HepG2 (cell line): ENCODE results near the gene HELLS. TPM values are rescaled to one million over a fixed set of nuclear protein-coding genes. Genes with fewer than 3 reads are reported as not detected.

ENCODE experiments used
- ATAC-seq: fragments of 200-7000 bp; cut with Tn5 transposase; 3 replicates; pipeline ENCODE4 v1.9.1; 2020; ENCODE audit warnings: mild to moderate bottlenecking, moderate library complexity
- BruUV-seq: library from RNA; stranded (reverse); fragments of 400-500 nt; replicated peaks from 2 replicates; lab custom pipeline; 2021; lab: Mats Ljungman, UMichigan
- CTCF ChIA-PET: fragments of 300-600 bp; formaldehyde crosslinking; extraction: SDS; loops from one replicate; lab custom pipeline; 2021; ENCODE audit warnings: low total read pairs, inconsistent platforms, low intra/inter-chr PET ratio; lab: Yijun Ruan, JAX
- POLR2A ChIA-PET: fragments of 350-600 bp; sonication (Branson Sonifier 250); formaldehyde crosslinking; loops from one replicate; lab custom pipeline; 2020; ENCODE audit warnings: antibody characterized with exemption, inconsistent platforms; lab: Yijun Ruan, JAX
- DNase-seq: peaks from one replicate; pipeline ENCODE4 v3.0.0-alpha.2; 2015; ENCODE audit warnings: low spot score
- FAIRE-seq: peaks from 3 replicates; lab custom pipeline; 2011; peaks lifted over from hg19 to GRCh38; lab: Jason Lieb, UNC
- H2AFZ ChIP-seq: one replicate; pipeline ENCODE4 v1.6.1; 2011; ENCODE audit warnings: low read length, inconsistent platforms
- H3K27ac ChIP-seq: fragments of 300-600 bp; 3 replicates; pipeline ENCODE4 v1.8.0; 2011; ENCODE audit warnings: mixed run types, mild to moderate bottlenecking, mixed read lengths, low read length, inconsistent platforms; ENCODE audit not compliant: insufficient read depth; ENCODE audit errors: extremely low read length
- H3K27me3 ChIP-seq, 2 experiments: fragments of 200-600 bp in 1 of 2; 2 replicates in 1 of 2; 3 replicates in 1 of 2; pipeline versions ENCODE4 v1.6.0 to v1.8.0; 2011; ENCODE audit warnings: low read length in 2 of 2, mild to moderate bottlenecking in 2 of 2, moderate library complexity in 2 of 2, inconsistent platforms in 1 of 2; ENCODE audit not compliant: insufficient read depth in 2 of 2, control insufficient read depth in 1 of 2
- H3K36me3 ChIP-seq, 2 experiments: fragments of 200-600 bp in 1 of 2; replicated peaks in 1 of 2; 2 replicates in 1 of 2; 3 replicates in 1 of 2; pipeline versions ENCODE4 v1.5.1 to v1.8.0; 2011; ENCODE audit warnings: low read length in 2 of 2, inconsistent platforms in 1 of 2; ENCODE audit not compliant: insufficient read depth in 2 of 2, control insufficient read depth in 1 of 2
- H3K4me1 ChIP-seq: 2 replicates; pipeline ENCODE4 v1.5.1; 2012; ENCODE audit warnings: low read length, inconsistent platforms; ENCODE audit not compliant: insufficient read depth
- H3K4me2 ChIP-seq: 2 replicates; pipeline ENCODE4 v1.6.0; 2011; ENCODE audit warnings: low read depth, low read length, inconsistent platforms
- H3K4me3 ChIP-seq, 3 experiments: fragments of 200-600 bp in 1 of 3; sonication (generic), shearing (Covaris generic) in 1 of 3; replicated peaks in 1 of 3; 2 replicates each; pipeline ENCODE4 v1.5.1; 2011 to 2016; ENCODE audit warnings: low read length in 3 of 3, inconsistent platforms in 2 of 3, low read depth in 2 of 3, mild to moderate bottlenecking in 2 of 3, control low read depth in 1 of 3, mixed read lengths in 1 of 3; ENCODE audit not compliant: insufficient read depth in 1 of 3
- H3K79me2 ChIP-seq: one replicate; pipeline ENCODE4 v1.6.1; 2011; ENCODE audit warnings: low read length, inconsistent platforms; ENCODE audit not compliant: insufficient read depth
- H3K9ac ChIP-seq: 2 replicates; pipeline ENCODE4 v1.6.0; 2011; ENCODE audit warnings: mild to moderate bottlenecking, low read depth, low read length, inconsistent platforms; ENCODE audit not compliant: insufficient read depth
- H3K9me3 ChIP-seq: 2 replicates; pipeline ENCODE4 v1.5.1; 2012; ENCODE audit warnings: mild to moderate bottlenecking, low read length
- H4K20me1 ChIP-seq: 2 replicates; pipeline ENCODE4 v1.6.0; 2011; ENCODE audit warnings: inconsistent platforms, mild to moderate bottlenecking, low read length, moderate library complexity; ENCODE audit not compliant: insufficient read depth
- CREM ChIP-seq, 2 experiments: sonication (generic) in 1 of 2; formaldehyde crosslinking in 1 of 2; IDR thresholded peaks; 2 replicates each; pipeline versions ENCODE4 v1.4.0 to v1.6.1; 2016 to 2020; ENCODE audit warnings: antibody characterized with exemption in 1 of 2, mild to moderate bottlenecking in 1 of 2, missing genetic modification reagents in 1 of 2
- HMG20A ChIP-seq: IDR thresholded peaks from 2 replicates; pipeline ENCODE4 v1.6.1; 2016; ENCODE audit warnings: borderline replicate concordance
- IRX3 ChIP-seq: sonication (generic); formaldehyde crosslinking; IDR thresholded peaks from 2 replicates; pipeline ENCODE4 v1.8.1; 2023; ENCODE audit warnings: mild to moderate bottlenecking, low read depth, missing genetic modification reagents, borderline replicate concordance
- KLF6 ChIP-seq: IDR thresholded peaks from 2 replicates; pipeline ENCODE4 v1.8.0; 2016; ENCODE audit warnings: missing biosample characterization, missing genetic modification reagents
- MBNL3 ChIP-seq: fragments of 250-450 bp; sonication (Bioruptor Pico); conservative IDR thresholded peaks from 2 replicates; pipeline ENCODE4 v1.8.0; 2022; ENCODE audit warnings: mild to moderate bottlenecking, inconsistent platforms
- SMAD9 ChIP-seq: sonication (generic); formaldehyde crosslinking; IDR thresholded peaks from 2 replicates; pipeline ENCODE4 v1.5.1; 2020; ENCODE audit warnings: mild to moderate bottlenecking, missing genetic modification reagents
- TRAFD1 ChIP-seq: sonication (generic); formaldehyde crosslinking; IDR thresholded peaks from 2 replicates; pipeline ENCODE4 v1.5.1; 2020; ENCODE audit warnings: missing genetic modification reagents, mild to moderate bottlenecking, borderline replicate concordance
- ZFP37 ChIP-seq: sonication (generic); formaldehyde crosslinking; IDR thresholded peaks from 2 replicates; pipeline ENCODE4 v1.4.0; 2020; ENCODE audit warnings: missing genetic modification reagents, borderline replicate concordance
- ZNF101 ChIP-seq: sonication (generic); formaldehyde crosslinking; IDR thresholded peaks from 2 replicates; pipeline ENCODE4 v1.4.0; 2020; ENCODE audit warnings: mild to moderate bottlenecking, low read depth, missing genetic modification reagents, borderline replicate concordance
- ZNF460 ChIP-seq: sonication (generic); formaldehyde crosslinking; IDR thresholded peaks from 2 replicates; pipeline ENCODE4 v1.5.1; 2020; ENCODE audit warnings: missing genetic modification reagents, mild to moderate bottlenecking, borderline replicate concordance
- ZNF839 ChIP-seq: sonication (generic); formaldehyde crosslinking; IDR thresholded peaks from 2 replicates; pipeline ENCODE4 v1.4.0; 2020; ENCODE audit warnings: missing genetic modification reagents, mild to moderate bottlenecking, borderline replicate concordance
- WGBS: methylation state at CpG from one replicate; pipeline ENCODE4 v1.1.6; 2017; ENCODE audit warnings: low lambda C conversion rate; 5-methylcytosine and 5-hydroxymethylcytosine counted together
- in situ Hi-C: cut with HindIII; loops from 2 replicates; pipeline ENCODE4 v1.10.0; 2017; ENCODE audit warnings: low pct_unique_long_range_greater_than_20kb; ENCODE audit not compliant: extremely low pct_ligation_motif_present
- intact Hi-C: fragments of 100-400 bp; cut with micrococcal nuclease; formaldehyde crosslinking; loops from one replicate; pipeline ENCODE4 v1.10.0; 2022; ENCODE audit not compliant: unreplicated experiment
- polyA plus RNA-seq, 8 experiments: library from polyadenylated mRNA; depleted of rRNA in 3 of 8; stranded (reverse) in 7 of 8; unstranded in 1 of 8; fragments of >200 nt; fragmentation: Illumina TruSeq in 4 of 8; extraction: Trizol in 4 of 8; gene quantifications; 2 replicates each; pipeline versions ENCODE4 v1.2.1 to v1.2.3, GENCODE V29; 2011 to 2016; ENCODE audit warnings: low read depth in 4 of 8, missing spikeins in 1 of 8, mixed read lengths in 1 of 8; ENCODE audit not compliant: insufficient read depth in 1 of 8
- total RNA-seq, 5 experiments: library from RNA; depleted of rRNA; stranded (reverse); fragments of >200 nt; fragmentation: Illumina TruSeq; extraction: Trizol; gene quantifications; 2 replicates each; pipeline ENCODE4 v1.2.3, GENCODE V29; 2016; ENCODE audit warnings: low read depth in 1 of 5

The HELLS gene
- total and polyA plus RNA-seq, 2 of the 13 experiments (the other 11 are each of a cell fraction or from before 2014, with no cell fraction given) = 22.6 to 84.6 TPM

- Histone ChIP-seq H3K4me1 (no peaks in the 10 kb centered on the region), H3K4me3 (no peak overlapping the region), H3K9ac (no peak overlapping the region), H3K27me3 (no peaks in the 10 kb centered on the region; a peak in 1 of 5 replicates), H4K20me1 (no peaks in the 10 kb centered on the region), H3K27ac (no peak overlapping the region), H3K9me3 (peaks cover 16% of the 10 kb centered on the region), H3K4me2 (no peak overlapping the region), H3K79me2 (no peaks in the 10 kb centered on the region), H3K36me3 (no peaks in the 10 kb centered on the region), H2AFZ (no peak overlapping the region)
- ChIA-PET CTCF (no interaction called here), POLR2A (no interaction called here)
- WGBS = 63% methylated on average over 4 of the region's 4 CpGs
- in situ Hi-C loops (loop anchor here (25.0 kb wide), 1 partner anchor 596 kb away; no protein-coding TSS in a partner anchor), intact Hi-C loops (no loop called here)
- TF ChIP-seq ZFP37 (CRISPR knock-in tag) (no peak), ZNF839 (CRISPR knock-in tag) (no peak), KLF6 (CRISPR knock-in tag) (no peak), IRX3 (no peak)
- BruUV-seq = no TSS peak
- FAIRE-seq = no peak
- DNase-seq = no peak
- no peak for ATAC-seq
Observed at GRCh38 chr10:94641480-94641879, 95.9 kb downstream of the HELLS start.

GRCh38 chr10:94644352-94644751 lies 98.8 kb downstream of the HELLS start:
- H3K4me2 ChIP-seq = no peak overlapping the region
- intact Hi-C loops = no loop called here
- no peak for DNase-seq
- no peak for ATAC-seq
- H2AFZ ChIP-seq = no peak overlapping the region
- TF ChIP-seq TRAFD1 (CRISPR knock-in tag) (no peak), MBNL3 (CRISPR knock-in tag) (no peak), CREM (IDR thresholded peaks at IDR 0.05) (no peak), CREM (CRISPR knock-in tag; IDR thresholded peaks at IDR 0.05) (no peak), HMG20A (no peak), ZNF460 (CRISPR knock-in tag) (no peak), SMAD9 (no peak), ZNF101 (no peak)
- H3K9me3 ChIP-seq = no peaks in the 10 kb centered on the region
- no TSS peak for BruUV-seq
- H3K9ac ChIP-seq = no peak overlapping the region
- no peaks in the 10 kb centered on the region; a peak in 1 of 5 replicates for H3K27me3 ChIP-seq
- ChIA-PET POLR2A (no interaction called here), CTCF (no interaction called here)
- H3K79me2 ChIP-seq = no peaks in the 10 kb centered on the region
- H3K4me3 ChIP-seq = no peak overlapping the region
- no peaks in the 10 kb centered on the region for H3K4me1 ChIP-seq
- no peaks in the 10 kb centered on the region for H4K20me1 ChIP-seq
- H3K36me3 ChIP-seq = no peaks in the 10 kb centered on the region
- FAIRE-seq = no peak
- in situ Hi-C loops = loop anchor here (25.0 kb wide), 1 partner anchor 593 kb away; no protein-coding TSS in a partner anchor
- no peak overlapping the region for H3K27ac ChIP-seq
- 89% methylated on average over 1 of the region's 1 CpG for WGBS
